Amygdala (tissue), 56 donors: ENCODE measurements around the gene WDR82.

Experiments
- DNase-seq, 56 donors: peaks; one replicate each; lab custom pipeline; 2025; lab: John Stamatoyannopoulos, UW

Gene WDR82

DNA sequence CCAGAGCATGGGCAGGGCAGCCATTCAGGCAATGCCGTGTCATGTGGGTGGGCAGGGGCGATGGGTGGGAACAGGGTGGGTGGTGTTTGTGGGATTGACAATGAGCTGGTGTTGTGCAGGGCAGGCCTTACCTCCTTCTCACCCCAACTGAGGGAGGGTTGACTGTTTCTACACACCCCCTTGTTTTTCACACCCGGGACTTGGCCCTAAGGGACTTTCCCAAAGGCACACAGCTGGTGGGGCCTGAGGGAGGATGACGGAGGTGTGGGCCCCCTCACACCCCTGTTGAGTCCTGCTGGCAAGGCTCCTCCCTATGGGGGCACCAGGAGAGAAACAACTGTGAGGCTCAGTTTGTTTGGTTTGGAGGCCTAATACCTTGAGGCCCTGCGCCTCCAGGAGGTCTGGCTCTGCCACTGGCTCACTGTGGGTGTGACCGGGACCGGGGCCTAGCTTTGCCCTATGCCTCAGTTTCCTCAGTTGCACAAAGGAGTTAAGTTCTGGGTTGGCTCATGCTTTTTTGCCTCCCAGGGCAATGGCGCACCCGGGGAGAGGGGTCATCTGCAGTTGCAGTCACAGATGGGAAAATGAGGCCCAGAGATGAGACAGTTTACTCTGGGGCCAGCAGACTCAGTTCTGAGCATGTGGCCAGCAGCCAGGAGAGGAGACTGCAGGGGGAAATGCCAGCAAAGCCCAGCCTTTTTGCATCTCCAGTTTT is 32.6 kb upstream of the WDR82 start:
- no peak for DNase-seq

- DNase-seq: no peak
Observed at GRCh38 chr3:52308308-52308707, 29.9 kb upstream of the WDR82 start.

DNA sequence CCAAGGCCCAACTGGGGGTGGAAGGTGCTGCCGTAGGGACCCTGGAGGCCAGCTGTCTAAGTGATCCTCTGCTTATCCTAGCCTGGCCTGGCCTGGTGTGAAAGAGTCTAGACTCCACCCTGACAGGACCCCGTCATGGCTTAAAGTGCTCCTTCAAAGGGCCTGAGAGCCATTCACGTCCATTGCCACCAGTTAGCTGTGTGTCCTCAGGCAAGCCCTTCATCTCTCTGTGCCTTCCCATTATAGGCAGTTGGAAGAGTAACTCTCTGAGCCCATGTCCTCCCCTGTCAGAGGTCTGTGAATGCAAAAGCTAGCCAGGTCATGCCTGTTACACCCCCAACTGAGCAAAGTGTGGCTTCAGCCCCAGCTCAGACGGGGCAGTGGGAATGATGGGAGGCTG is 28.5 kb upstream of the WDR82 start:
- DNase-seq: no peak

- DNase-seq: no peak
Observed at GRCh38 chr3:52305926-52306325, 27.5 kb upstream of the WDR82 start.

- no peak for DNase-seq
Observed at GRCh38 chr3:52303811-52304210, 25.4 kb upstream of the WDR82 start.

- no peak for DNase-seq
Observed at GRCh38 chr3:52302426-52303145, 24.1 kb upstream of the WDR82 start.

DNA sequence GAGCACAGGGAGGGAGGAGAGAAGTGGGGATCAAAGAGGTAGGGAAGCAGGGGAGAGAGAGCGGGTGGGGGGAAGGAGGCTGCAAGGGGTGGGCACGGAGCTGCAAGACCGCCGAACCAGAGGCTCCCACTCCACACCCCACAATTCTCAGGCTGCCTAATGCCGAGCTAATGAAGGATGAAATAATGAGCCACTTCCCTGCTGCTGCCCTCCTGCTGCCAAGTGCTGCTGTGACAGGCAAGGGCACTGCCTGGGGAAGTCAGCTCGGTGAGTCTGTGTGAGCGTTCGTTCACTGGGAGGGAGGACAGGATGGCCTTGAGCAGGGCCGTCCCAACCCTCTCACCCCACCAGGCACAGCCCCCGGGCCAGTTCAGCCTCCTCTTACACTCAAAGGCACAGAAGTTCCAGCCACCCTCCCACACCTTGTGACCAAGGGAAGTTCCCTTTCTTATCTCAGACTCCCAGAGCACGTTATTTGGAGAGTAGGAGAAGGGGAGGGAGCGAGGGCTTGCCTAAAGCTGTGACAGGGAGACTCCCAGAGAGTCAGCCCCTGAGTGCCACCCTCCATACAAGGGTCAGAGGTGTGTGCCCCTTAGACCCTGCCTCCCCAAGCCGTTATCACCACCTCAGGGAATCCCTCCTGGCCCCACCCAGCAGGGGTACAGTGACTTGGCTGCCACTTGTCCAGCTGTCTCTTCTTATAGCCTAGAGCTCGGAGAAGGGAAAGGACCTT is 21.6 kb upstream of the WDR82 start:
- DNase-seq: peak in 2 of 56 donors; percentile 13 to 24

GRCh38 chr3:52299247-52299878 is 20.9 kb upstream of the WDR82 start:
- DNase-seq: no peak

DNA sequence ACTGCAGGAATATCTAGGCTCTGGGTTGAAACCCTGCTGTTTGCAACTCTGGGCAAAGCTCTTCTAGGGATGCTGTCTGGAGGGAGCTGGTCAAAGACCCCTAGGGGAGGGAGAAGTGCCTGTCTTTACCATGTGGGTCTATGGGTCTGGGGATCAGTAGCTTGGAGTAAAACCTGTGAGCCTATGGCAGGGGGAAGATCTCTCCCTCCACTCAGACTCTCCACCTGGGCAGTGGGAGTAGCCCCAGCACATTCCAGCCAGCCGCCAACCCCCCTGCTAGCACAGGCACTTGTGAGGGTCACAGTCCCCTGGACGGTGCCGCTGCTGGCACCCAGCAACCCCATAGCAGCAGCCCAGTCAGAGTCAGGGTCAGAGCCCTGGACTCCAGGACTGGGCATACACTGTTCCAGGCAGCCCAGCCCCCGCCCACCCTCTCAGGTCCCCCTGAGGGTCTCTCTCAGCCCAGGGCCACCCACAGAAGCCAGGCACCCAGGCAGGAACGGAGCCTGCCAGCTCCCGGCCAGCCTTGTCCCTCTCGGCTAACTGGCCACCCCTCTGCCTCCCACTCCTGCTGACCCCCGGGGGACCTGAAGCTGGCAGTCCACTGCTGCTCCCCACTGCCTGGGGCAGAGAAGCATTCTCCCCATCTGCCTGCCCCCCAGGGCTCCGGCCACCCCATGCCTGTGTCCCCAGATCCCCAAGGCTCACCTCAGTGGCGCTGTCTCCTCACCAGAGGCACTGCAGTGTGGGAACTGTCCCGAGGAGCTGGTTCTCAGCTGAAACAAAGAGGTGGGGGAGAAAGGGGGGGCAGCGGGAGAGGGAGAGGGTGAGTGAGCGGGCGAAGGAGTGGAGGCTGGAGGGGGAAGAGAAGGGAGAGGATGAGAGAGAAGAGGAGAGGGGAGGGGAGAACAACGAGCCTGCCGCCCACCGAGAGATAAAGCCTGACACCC is 20.0 kb upstream of the WDR82 start:
- peak in 1 of 56 donors; percentile 17 for DNase-seq

DNA sequence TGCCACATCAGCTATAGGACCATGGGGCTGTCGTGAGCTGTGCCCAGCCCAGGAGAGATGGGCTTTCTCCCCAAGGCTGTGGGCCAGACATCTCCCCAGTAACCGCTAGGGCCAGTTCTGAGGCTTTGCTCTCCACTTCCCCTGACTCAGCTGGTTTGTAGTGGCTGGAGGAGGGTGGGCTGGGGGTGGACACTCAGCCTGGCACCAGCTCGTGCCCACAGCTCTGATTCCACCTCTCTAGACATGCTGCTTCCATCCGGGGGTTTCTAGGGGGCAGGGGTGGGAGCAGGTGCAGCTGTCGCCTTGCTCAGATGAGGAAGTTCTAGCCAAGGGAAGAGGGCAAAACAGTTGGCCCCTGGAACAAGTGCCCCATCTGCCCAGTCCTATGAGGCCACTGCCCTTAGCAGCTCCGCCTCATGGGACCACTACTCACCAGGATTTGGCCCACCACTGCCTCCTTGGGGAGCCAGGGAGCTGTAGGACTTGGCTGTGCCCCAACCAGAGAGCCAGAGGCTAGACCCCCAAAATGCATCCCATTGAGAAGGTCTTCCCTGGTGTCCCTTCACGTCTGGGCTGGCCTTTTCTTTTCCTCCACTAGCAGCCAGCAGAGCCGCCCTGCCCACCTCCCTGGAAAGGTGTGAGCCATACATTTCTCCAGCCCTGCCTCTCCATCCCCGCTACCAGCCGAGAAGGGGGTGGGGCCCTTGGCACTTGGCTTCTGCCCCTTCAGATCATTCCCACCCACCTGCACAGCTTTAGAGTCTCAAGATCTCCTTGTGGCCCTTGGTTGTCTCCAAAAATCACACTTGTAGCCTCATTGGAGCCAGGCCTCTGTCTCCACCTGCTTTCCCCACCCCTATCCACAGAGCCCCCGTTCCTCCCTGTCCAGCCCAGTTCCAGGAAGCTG is 19.0 kb upstream of the WDR82 start:
- DNase-seq: no peak

DNA sequence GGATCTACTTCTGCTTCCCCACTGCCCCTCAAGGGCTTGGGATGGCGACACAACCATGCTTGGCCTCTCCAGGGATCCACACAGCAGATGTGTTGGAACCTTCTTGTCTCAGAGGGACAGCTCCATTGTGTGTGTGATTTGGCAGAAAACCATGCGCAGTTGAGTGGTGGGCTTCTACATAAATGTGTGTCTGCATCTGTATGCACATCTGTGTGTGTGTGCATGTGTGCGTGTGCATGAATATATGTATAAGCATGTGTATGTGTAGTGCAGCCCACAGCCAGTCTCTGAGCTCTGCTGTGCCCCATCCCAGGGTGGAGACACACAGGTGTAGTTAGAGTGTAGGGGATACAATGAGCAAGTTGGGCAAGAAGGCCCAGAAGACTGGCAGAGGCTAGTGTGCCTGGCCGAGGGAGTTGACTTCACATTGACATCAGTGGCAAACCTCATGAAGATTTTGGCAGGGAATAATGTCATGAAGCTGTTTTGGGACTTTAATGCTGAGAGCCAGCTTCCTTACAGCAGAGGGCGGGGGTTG is 17.3 kb upstream of the WDR82 start:
- no peak for DNase-seq

GRCh38 chr3:52294320-52295150 is 16.1 kb upstream of the WDR82 start:
- no peak for DNase-seq

GRCh38 chr3:52293491-52294319 is 15.3 kb upstream of the WDR82 start:
- DNase-seq: no peak

- no peak for DNase-seq
Observed at GRCh38 chr3:52292247-52293065, 14.0 kb upstream of the WDR82 start.

DNA sequence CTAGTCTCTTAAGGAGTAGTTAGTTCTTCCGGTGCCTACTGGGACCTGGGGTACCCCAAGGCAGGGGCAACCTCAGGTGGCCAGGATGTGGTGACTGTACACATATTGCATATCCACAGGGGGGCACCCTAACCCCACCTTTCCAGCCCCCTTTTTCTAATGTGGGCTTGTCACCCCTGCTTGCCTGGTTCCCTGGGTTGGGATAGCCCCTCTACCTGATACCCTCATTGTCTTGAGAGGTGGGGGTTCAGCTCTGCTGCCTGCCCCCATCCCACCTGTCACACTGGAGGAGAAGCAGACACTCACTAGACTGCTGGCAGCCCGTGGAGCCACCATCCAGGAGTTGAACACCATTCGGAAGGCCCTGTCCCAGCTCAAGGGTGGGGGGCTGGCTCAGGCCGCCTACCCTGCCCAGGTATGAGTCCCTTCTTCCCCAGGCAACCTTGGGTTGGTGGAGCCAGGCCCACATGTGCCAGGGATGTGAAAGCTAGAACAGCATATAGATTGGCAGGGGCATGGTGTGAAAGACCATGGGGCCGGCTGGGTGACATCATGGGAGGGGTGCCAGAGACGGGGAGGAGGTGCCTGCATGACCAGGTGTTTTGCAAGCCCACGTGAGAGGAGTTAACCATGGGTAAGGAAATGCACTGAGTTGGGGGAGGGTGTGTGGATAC is 13.2 kb upstream of the WDR82 start:
- DNase-seq: peak in 7 of 56 donors; percentile 3 to 35 (median 16)
